GM06990 (cell line): Measurements from ENCODE around the gene PIGL.

Experiments
- DNase-seq: peaks from one replicate; pipeline ENCODE4 v3.0.0-alpha.2; 2011; ENCODE audit not compliant: insufficient read length; ENCODE audit errors: extremely low read depth
- H3K27me3 ChIP-seq: replicated peaks from 2 replicates; pipeline ENCODE4 v1.6.0; 2011; ENCODE audit warnings: low read length; ENCODE audit not compliant: control insufficient read depth, insufficient read depth
- H3K36me3 ChIP-seq: 2 replicates; pipeline ENCODE4 v1.5.1; 2011; ENCODE audit warnings: low read length; ENCODE audit not compliant: control insufficient read depth, insufficient read depth
- H3K4me3 ChIP-seq: replicated peaks from 2 replicates; pipeline ENCODE4 v1.5.1; 2011; ENCODE audit warnings: low read depth, mild to moderate bottlenecking, control low read depth, low read length
- TF ChIP-seq, protein P1 (sequence below): IDR thresholded peaks from 2 replicates; pipeline ENCODE4 v1.5.1; 2011; ENCODE audit warnings: low read length, control low read depth, mild to moderate bottlenecking, inconsistent platforms; ENCODE audit not compliant: insufficient read depth, poor library complexity, severe bottlenecking

The PIGL gene

DNA sequence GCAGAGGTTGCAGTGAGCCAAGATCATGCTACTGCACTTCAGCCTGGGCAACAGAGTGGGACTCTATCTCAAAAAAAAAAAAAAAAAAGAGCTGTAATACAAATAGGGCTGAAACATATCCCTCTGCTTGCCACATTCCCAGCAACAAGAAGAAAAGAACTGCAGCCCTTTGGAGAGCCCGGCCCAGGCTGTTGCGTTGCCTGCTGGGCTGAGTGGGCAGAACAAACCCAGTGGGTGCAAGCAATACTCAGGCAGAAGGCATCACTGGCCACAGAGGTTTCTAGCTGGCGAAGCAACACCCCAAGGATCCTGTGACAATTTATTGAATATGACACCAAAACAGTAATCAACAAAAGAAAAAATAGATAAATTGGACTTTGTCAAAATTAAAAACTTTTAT, 44.0 kb downstream of the PIGL start:
- H3K4me3 ChIP-seq: no peak overlapping the region

DNA sequence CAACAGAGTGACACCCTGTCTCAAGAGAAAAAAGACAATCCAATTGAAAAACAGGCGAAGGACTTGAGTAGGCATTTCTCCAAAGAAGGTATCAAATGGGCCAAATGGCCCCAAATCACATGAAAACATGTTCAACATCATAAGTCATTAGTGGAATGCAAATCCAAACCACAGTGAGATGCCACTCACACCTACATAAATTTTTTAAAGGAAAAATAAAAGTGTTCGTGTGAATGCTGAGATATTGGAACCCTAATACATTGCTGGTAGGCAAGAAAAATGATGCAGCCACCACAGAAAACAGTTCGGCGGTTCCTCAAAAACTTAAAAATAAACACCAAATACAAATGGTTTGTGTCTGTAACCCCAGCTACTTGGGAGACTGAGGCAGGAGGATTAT, 45.2 kb downstream of the PIGL start:
- no peak overlapping the region for H3K4me3 ChIP-seq
- DNase-seq: no peak
- H3K36me3 ChIP-seq: no peaks in the 10 kb centered on the region
- TF ChIP-seq, protein P1, sequence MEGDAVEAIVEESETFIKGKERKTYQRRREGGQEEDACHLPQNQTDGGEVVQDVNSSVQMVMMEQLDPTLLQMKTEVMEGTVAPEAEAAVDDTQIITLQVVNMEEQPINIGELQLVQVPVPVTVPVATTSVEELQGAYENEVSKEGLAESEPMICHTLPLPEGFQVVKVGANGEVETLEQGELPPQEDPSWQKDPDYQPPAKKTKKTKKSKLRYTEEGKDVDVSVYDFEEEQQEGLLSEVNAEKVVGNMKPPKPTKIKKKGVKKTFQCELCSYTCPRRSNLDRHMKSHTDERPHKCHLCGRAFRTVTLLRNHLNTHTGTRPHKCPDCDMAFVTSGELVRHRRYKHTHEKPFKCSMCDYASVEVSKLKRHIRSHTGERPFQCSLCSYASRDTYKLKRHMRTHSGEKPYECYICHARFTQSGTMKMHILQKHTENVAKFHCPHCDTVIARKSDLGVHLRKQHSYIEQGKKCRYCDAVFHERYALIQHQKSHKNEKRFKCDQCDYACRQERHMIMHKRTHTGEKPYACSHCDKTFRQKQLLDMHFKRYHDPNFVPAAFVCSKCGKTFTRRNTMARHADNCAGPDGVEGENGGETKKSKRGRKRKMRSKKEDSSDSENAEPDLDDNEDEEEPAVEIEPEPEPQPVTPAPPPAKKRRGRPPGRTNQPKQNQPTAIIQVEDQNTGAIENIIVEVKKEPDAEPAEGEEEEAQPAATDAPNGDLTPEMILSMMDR: no peak
- no peaks in the 10 kb centered on the region for H3K27me3 ChIP-seq

More for the DNA sequence above, 44.0 kb downstream of the PIGL start:
- H3K36me3 ChIP-seq: no peaks in the 10 kb centered on the region
- TF ChIP-seq, protein P1: no peak
- H3K27me3 ChIP-seq: no peaks in the 10 kb centered on the region
- DNase-seq: no peak

DNA sequence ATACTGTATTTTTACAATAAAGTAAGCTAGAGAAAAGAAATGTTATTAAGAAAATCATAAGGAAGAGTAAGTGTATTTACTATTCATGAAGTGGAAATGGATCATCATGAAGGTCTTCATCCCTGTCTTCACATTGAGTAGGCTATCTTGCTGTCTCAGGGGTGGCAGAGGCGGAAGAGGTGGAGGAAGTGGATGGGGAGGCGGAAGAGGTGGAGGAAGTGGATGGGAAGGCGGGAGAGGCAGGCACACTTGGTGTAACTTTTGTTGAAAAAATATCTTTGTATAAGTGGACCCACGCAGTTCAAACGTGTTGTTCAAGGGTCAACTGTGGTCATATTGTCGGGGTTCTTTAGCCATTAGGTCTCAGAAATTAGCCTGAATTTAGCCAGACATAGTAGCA, 50.2 kb downstream of the PIGL start:
- TF ChIP-seq, protein P1: no peak
- Histone ChIP-seq H3K36me3 (no peaks in the 10 kb centered on the region), H3K27me3 (no peaks in the 10 kb centered on the region), H3K4me3 (no peak overlapping the region)
- DNase-seq: no peak

DNA sequence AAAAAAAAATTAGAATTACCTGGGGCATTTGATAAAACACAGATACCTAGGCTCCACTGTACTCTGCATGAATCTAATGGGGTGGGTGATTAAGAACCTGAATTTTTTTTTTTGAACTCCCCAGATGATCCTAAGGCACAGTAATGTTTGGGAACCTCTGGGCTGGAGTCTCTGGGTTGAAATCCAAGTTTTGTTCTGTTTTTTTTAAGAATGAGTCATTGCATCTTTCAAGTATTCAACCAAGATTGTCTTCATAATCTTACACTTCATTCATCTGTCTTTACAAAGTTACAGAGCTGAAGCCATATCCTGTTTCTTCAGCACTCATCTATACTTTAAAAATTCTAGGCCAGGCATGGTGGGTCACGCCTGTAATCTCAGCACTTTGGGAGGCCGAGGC, 52.6 kb downstream of the PIGL start:
- H3K27me3 ChIP-seq: no peaks in the 10 kb centered on the region
- TF ChIP-seq, protein P1: no peak
- no peaks in the 10 kb centered on the region; the same call in 1 of the 2 replicates for H3K36me3 ChIP-seq
- no peak for DNase-seq
- no peak overlapping the region for H3K4me3 ChIP-seq

DNA sequence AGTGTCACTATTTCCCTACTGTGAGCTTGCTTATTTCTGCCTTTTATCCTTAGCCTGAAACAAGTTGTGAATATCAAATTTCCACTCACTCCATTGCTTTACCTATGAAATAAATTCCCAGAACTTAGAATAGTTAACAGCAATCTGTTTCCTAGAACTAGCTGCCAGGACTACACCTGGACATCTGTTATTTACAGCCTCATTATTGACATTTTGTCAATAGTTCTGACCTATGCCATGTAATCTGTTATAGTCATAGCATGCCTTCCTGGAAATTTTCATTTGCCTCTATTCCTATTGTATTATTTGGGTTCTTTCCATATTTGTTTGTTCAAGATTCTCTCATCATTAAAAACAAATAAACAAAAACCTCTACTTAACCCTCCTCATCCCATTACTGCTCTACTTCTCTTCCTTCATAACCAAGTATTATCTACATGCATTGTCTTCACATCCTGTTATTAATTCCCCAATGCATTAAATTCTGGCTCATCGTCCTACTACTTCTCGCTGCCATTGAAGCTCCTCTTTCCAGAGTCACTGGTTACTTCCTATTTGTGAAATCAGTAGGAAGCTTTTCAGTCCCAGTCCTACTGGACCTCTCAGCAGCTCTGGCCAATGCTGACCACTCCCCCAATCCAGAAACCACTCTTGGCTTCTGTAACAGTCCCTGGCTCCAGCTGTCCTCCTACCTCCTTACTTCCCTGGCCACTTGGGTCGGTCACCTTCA, 55.3 kb downstream of the PIGL start:
- H3K4me3 ChIP-seq: no peak overlapping the region
- H3K27me3 ChIP-seq: no peaks in the 10 kb centered on the region
- TF ChIP-seq, protein P1: no peak
- H3K36me3 ChIP-seq: no peaks in the 10 kb centered on the region; the same call in 1 of the 2 replicates
- no peak for DNase-seq

DNA sequence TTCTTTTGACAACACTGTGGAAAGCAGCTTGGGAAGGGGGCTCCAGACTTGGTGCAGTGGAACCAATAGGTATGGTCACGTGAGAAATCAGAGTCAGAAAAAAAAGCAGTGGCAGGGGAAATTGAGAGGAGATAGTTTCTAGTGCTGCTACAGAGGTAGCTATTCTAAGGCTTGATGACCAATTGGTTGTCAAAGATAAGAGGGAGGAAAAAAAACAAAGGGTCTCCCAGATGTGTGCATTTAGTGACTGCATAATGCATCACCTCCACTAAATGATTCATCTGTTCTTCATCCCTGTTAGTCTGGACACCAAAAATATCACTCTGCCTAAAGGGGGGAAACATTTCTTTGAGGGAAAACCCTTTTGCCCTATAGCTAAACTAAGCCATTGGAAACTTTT, 56.5 kb downstream of the PIGL start:
- DNase-seq: no peak
- H3K36me3 ChIP-seq: no peaks in the 10 kb centered on the region; the same call in 1 of the 2 replicates
- no peak overlapping the region for H3K4me3 ChIP-seq
- H3K27me3 ChIP-seq: no peaks in the 10 kb centered on the region
- TF ChIP-seq, protein P1: no peak
